GM19452 (cell line): ENCODE data around the gene RMDN2.

Experiments
- ATAC-seq: cut with Tn5 transposase; IDR thresholded peaks from one replicate; pipeline ENCODE4 v1.9.1; 2021; ENCODE audit not compliant: unreplicated experiment

The RMDN2 gene, protein sequence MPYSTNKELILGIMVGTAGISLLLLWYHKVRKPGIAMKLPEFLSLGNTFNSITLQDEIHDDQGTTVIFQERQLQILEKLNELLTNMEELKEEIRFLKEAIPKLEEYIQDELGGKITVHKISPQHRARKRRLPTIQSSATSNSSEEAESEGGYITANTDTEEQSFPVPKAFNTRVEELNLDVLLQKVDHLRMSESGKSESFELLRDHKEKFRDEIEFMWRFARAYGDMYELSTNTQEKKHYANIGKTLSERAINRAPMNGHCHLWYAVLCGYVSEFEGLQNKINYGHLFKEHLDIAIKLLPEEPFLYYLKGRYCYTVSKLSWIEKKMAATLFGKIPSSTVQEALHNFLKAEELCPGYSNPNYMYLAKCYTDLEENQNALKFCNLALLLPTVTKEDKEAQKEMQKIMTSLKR

DNA sequence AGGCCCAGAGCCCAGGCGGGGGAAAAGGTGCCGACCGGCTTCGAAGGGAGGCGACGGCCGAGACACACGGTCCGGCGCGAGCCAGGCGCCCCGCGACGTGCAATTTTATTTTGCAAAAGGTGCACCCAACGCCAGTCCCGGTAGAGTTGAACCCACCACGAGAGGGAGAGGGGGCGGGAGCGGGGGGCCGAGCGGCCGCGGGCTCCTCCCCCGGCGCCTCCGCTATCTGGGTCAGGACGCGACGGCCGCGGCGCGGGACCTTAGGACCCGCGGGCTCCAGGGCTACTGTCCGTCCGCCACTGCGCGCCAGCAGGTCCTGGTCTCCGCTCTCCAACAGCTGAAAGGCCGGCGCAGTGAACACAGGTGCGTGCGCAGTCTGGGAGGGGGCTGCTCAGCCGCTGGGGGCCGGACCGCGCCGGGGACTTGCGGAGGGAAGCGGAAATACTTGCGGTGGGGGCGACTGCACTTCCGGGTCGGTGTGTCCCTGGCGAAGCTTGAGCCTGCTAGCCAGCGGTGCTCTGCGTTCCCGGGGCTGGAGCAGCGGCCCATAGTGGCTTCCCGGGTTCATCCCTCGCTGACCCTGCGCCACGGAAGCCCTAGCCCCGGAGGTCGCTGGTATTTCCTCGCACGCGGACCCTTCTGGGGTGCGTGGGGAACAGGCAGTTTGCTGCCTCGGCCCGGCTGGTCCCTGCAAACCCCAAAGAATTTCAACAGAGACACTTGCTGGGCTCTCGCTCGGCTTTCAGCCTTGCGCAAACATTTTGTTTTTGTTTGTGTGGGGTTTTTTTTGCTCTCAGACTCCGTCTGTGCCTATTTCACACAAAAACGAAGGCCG is at the start of gene RMDN2:
Gene RMDN2 (plus strand): TSS at position 225 of the 835 bp plus-strand sequence. CDS start 3,991 bp downstream, outside the sequence.
- ATAC-seq = peak; percentile 89

DNA sequence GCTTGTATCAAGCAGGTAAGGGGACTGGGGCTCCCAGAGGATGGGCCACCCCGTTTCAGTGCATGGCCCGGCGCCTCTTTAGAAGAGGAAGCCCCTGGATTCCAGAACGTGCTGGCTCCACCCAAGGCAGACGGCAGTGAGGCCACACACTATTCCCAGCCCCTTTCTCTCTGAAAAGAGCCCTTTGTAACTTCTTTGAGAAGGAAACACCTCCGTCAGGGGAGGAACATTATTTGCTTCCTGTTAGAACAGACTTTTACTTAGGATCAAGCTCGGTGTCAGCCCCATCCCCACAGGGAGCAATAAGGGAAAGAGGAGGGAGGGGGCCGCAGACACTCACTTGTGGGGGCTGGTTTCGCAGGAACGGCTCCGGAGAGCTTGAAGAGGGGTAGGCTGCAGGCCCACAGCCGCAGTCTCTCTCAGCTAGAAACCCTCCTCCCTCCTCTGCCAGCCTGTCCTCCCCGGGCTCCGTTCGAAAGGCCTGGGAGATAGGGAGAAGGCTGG is 49.6 kb upstream of the RMDN2 start:
- ATAC-seq = no peak

DNA sequence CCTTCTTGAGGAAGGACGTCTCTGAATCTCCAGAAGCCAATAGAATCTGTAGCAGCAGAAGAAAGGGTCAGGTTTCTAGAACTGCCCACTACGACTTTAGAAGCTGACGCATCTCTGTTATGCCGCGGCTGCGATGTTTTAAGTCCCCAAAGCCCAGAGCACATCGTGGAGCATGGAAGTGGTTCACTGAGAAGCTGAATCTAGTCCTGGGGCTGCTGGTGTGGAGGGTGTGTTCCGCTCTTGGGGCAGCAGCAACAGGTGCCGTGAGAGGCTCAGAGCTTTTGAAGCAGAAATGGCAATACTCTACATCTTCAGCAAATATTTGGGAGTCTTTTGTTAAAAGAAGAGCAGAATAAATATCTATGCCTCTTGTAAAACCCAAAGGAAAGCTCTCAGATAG is 48.9 kb upstream of the RMDN2 start:
- ATAC-seq = no peak

DNA sequence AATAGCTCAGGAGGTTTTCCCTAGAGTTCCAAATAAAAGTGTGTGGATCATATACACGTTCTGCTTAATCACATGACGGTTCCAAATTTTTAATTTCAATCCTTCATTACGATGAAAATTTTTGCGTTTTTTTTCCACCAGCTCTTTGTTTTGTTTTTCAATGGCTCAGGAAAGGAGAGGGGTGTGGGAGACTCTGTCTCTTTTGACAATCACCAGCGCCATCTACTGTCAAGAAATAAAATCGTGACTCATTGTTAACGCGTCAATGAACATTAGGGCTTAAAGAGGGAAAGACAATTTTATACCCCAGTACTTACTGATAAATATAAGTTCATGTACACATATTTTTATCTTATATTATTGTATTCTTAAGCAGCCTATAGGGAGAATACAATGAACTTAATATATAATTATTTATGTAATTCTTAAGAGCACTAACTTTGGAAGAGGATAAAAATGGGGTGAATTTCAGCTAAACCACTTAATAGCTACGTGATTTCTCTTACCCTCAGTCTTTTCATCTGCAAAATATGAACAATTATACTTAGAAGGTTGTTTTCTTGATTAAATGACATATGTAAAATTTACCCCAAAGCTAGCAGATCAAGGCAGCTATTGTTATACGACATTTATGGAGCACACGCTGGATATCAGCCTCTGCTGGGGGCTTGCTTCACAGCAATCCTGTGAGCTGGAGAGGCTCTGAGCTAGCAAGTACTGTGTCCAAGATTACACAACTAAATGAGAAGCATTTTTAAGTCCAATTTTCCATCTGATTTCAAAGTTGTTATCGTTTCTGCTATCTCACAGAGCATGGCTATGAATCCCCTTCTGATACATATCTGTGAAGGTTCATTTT is 47.4 kb upstream of the RMDN2 start:
- ATAC-seq = no peak

DNA sequence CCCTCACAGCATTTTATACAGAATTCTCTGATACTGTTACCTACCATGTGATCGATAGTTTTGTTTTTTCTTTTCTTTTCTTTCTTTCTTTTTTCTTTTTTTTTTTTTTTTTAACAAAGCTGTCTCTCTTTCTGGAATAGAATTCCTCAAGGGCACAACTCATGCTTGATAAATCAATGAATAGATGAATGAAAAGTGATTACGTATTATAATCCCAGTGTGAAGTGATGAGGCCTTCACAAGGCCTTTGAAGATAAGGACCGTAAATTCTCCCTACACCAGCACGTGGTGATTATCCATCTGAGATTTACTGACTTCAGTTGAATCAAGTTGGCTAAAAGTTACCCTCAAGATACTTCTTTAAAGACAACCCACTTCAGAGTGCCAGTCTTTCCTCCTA is 46.6 kb upstream of the RMDN2 start:
- ATAC-seq = no peak

DNA sequence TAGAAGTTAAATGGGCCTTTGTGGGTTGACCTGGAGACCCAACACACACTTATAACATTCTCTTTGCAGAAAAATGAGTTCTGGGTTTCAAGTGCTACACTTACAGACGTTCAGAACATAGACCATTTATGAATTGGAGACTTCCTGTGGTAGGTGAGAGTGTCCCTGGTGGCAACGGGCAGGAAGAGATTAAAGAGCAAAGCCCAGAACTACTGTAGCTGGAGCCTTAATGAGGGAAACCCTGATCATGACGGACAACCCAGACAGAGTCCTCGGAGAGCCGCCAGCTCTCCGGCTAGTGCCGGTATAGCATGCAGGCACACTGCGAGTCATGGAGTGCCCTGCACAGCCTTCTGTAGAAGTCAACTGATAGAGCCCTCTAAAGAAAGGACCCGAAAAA is 44.5 kb upstream of the RMDN2 start:
- ATAC-seq = no peak

DNA sequence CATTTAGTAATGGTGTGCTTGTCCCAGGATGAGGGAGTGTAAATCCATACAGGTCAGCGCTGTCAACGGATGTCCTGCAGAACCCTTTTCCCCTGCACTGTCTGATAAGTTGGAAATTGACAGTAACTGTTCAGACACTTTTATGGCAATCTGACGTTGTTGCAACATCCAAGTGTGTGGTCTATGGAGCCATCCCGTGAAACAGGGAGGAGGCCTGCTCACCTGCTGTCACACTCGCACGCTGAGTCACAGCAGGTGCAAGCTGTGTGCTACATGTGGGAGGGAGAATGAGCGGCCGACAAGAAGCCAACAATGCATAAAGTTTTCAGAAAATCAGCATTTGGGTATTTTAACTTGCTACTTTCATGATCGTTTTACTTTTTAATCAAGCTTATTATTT is 43.7 kb upstream of the RMDN2 start:
- ATAC-seq = no peak

DNA sequence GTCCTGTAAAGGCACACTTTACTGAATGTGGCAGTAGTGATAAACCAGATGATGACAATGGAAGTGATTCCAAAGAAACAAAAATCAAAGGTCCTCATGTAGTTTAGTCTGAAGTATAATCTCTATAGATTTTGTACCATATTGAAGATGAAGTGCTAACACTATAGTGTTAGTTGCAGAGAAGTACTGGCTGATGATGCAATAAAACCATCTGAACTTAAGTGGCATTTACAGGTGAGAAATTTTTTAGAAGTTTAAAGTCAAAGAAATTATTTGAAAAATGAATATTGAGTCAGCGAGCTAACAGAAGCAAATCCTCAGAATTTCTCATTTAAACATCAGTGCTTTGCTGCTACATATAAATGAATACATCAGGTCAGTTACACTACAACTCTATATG is 43.1 kb upstream of the RMDN2 start:
- ATAC-seq = no peak

DNA sequence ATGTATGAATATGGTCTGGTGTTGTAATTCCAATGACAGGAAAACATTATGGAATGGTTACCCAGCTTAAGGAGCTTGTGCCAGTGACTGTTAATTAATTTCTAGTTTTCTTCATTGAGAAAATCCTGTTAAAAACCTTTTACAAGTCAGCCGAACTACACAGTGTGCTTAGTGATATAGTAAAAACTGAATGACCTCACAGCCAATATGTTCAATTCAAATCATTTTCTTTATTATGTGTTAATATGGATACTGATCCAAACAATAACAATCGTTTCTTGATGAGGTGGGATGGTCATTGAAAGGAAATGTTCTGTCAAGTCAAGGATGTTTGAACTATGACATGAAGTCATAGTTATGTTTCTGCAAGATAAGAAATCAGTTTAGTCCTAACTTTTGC is 41.6 kb upstream of the RMDN2 start:
- ATAC-seq = no peak

DNA sequence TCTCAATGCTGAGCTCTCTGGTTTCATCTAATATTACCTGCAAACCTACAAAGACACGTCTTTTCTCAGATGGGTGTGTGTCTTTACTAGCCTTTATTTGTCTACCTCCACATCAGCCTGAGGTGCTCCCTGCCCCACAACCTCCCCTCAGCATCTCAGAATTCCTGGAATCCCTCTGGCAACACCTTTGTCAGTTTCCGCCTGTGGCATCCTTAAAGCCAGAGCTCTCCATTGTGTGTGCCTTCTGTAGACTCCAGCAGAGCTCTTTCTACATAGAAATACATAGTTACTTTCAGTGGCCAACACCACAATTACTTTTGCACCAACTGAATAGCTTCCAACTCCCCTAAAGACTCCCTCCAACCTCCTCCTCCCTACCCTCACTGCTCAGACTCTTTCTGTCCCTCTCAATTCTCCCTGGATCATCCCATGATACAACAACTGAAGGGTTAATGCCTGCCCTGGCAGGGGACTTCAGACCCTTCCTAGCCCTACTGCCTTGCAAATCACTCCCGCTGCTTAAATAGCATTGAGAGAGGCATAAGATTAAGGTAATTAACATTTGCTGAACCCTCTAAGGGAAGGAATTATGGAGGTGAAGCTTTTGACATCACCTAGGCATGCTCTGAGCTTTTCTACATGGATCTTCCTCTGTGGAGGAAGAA is 39.6 kb upstream of the RMDN2 start:
- no peak for ATAC-seq

DNA sequence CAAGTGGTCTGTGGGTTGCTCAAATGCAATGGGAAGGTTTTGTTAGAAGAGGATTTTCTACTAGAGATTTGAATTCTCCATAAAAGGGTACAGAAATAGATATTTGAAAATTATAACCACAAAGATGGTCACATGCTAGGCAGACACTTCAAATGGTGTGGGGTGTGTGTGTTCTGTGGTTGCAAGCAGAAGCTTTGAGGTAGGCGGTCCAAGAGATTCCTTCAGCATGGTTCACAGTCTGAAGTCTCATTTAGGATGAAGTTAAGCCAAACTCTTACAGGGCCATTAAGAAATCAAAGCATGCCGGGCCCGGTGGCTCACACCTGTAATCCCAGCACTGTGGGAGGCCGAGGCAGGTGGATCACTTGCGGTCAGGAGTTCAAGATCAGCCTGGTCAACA is 38.3 kb upstream of the RMDN2 start:
- ATAC-seq = no peak

DNA sequence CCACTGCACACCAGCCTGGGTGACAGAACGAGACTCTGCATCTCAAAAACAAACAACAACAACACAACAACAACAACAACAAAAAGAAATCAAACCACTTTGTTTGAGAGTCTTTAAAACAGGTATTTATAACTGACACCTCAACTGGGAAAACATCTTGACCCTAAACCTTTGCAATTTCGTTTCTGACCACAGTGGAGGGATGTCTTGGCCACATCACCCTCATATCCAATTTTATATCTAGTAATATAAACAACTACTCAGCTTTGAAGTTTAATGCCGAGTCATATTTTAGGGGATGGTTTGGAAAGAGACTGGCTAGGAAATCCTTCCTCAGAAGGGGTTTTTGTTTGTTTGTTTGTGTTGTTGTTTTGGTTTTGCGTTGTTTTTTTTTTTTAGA is 37.8 kb upstream of the RMDN2 start:
- no peak for ATAC-seq

DNA sequence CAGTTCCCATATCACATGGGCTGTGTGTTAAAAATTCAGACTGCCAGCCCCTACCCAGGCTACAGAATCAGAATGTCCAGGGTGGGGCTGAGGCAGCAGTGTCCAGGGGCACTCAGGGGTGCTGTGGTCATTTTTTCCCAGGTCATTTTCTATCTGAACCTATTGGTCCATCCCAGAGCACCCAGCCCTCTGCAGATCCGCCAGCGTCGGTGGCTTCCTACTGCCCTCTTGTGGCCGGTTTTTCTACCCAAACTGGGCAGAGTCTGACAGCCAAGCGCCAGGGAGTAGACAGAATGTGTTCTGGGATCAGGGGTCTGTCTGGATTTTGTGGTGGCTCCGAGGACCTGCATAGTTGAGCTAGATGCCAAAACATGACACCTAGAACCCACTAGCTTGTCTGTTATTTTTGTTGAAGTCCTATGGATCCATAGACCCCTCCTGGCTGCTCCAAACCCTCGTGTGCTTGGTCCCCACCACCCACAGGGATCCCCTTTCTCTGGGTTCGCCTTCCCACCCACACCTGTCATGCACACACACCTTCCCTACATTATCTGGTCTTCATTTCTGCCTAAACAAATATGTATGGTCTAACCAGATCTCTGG is 34.1 kb upstream of the RMDN2 start:
- ATAC-seq = no peak

DNA sequence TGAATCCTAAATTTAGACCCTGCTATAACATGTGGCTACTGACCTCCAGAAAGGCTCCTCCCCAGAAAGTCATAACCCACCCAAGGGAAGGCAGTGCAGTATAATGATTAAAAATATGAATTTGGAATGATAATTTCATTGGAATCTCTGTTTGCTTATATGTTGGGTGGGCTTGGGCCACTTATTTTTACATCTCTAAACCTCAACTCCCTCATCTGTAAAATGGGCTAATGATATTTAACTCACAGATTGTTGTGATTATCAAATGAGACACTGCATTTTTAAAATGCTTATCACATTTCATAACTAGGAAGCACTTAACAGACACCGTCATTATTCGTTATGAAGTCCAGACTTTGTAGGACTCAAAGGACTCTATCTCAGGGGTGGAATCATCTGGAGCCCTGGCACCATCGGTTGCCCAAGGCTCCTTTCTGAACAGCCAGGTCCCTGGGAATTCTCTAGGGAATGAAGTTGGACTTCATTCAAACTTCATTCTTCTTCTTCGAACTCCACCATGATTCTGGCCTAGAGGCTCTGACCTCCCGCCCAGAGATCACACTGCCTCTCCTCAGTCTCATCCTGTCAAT is 33.1 kb upstream of the RMDN2 start:
- no peak for ATAC-seq

DNA sequence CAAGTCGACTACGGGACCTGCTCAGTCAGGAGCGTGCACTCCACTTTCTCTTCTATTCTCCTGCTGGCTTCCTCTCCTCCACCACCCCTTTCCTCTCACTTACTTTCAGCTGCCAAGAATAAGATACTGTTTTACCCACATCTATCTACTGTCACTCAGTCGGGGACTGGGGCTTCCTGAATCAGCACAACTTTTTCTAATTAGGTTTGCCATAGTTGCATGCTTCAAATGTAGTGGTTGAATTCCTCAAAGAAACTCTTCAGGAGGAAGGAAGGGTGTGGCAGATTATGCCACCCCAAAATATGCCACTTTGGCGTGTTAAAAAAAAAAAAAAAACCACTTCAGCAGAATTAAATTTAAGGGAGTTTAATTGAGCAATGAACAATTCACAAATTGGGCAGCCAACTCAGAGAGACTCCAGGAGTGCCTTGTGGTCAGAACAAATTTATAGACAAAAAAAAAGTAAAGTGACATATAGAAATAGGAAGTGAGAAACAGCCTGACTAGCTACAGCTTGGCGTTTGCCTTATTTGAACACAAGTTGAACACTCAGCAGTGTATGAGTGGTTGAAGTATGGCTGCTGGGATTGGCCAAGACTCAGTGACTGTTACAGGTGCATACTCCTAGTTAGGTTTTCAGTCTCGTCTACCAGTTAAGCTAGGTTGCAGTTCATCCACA is 32.5 kb upstream of the RMDN2 start:
- peak; percentile 92 for ATAC-seq

DNA sequence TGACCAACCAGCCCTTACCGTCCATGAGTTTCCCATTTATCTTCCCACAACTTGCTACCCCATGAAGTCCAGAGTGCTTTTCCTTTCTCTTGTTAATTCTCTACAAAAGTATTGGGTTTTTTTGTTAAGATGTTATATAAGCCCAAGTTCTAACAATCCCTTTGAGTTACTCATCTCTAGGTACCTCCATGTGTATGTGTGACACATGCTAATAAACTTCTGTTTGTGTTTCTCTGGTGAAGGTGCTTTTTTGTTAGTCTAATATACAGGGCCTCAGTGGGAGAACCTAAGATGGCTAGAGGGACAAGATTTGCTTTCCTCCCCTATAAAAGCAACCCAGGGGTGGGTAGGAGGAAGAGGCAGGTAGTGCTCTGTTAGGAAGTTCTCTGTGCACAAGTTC is 31.8 kb upstream of the RMDN2 start:
- ATAC-seq = no peak

DNA sequence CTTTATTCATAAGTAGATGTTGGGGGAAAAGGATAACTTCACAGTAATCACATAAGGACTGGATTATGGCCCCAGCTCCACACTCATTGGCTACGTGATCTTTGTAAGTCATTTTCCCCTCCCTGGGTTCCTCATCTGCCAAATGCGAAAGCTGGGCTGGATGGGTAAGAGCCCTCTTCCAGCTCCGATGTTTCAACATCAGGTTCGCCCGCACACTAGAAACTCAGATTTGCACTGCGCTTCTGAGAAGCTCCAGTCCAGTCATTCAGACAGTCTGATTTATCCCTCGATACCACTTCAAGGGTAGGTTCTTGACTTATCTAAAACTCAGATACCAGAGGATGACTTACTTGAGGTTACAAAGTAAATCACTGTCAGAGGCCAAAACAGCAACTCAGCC is 31.0 kb upstream of the RMDN2 start:
- ATAC-seq = no peak

DNA sequence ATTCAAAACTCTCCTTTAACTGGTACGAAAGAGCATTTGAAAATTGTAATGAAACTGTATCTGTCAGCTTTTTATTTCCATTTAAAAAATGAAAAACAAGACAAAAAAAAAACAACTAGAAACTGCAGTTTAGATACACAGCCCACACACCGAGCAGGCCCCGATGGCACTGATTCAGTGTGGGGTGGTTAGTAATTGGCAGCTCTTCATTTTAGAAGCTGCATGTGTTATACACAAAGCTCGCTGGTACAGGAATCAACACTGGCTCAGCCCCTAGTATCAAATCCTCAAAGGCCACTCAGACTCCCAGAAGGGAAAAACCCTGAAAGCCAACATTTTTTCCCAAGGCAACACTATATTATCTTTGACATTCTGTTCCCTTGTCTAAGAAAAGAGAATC is 30.5 kb upstream of the RMDN2 start:
- no peak for ATAC-seq

DNA sequence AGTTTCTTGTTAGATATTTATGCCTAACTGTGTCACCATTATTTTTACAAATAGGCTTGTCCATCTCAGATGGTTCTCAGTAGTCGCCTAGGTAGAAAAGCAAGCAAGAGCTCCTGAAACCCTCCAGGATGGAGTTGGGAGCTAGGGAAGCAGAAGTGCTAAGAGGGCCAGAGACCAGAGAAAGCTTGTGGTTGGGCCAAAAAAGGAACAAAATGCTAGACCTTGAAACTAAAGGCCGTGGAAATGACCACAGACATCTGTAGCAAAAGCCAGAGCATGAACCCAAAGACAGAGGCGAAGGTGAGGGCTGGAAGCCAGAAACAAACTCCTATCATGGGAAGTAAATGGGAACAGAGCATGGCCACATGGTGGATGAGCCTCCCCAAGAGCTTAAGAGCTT is 29.9 kb upstream of the RMDN2 start:
- ATAC-seq = no peak
